HUES48 (cell line): ENCODE measurements around the gene DEAF1.

Experiments used
- H3K27ac ChIP-seq: one replicate; pipeline ENCODE4 v1.7.0; 2013; ENCODE audit warnings: low read depth, low read length, inconsistent platforms
- H3K27me3 ChIP-seq: 2 replicates; pipeline ENCODE4 v1.6.1; 2013; ENCODE audit warnings: mild to moderate bottlenecking, low read length; ENCODE audit not compliant: control insufficient read depth, insufficient read depth
- H3K36me3 ChIP-seq: 2 replicates; pipeline ENCODE4 v1.6.1; 2013; ENCODE audit warnings: low read length; ENCODE audit not compliant: control insufficient read depth, insufficient read depth
- H3K4me1 ChIP-seq: 2 replicates; pipeline ENCODE4 v1.6.1; 2013; ENCODE audit warnings: mild to moderate bottlenecking, low read length; ENCODE audit not compliant: control insufficient read depth, insufficient read depth
- H3K4me3 ChIP-seq: 2 replicates; pipeline ENCODE4 v1.5.1; 2013; ENCODE audit warnings: mild to moderate bottlenecking, low read depth, low read length
- H3K9ac ChIP-seq: 2 replicates; pipeline ENCODE4 v1.6.1; 2013; ENCODE audit warnings: mild to moderate bottlenecking, low read depth, low read length, moderate library complexity
- H3K9me3 ChIP-seq: 2 replicates; pipeline ENCODE4 v1.6.1; 2013; ENCODE audit warnings: low read length; ENCODE audit not compliant: control insufficient read depth, insufficient read depth

The DEAF1 gene

DNA sequence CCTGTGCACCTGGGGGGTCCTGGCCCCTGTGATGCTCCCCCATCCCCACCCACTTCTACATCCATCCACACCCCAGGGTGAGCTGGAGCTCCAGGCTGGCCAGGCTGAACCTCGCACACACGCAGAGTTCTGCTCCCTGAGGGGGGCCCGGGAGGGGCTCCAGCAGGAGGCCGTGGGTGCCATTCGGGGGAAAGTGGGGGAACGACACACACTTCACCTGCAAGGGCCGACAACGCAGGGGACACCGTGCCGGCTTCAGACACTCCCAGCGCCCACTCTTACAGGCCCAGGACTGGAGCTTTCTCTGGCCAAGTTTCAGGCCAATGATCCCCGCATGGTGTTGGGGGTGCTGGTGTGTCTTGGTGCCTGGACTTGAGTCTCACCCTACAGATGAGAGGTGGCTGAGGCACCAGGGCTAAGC is 32.3 kb upstream of the DEAF1 start:
- no peaks in the 10 kb centered on the region for H3K9me3 ChIP-seq
- H3K4me1 ChIP-seq: peaks cover 5% of the 10 kb centered on the region; the same call in 1 of the 2 replicates
- no peaks in the 10 kb centered on the region for H3K27me3 ChIP-seq
- no peaks in the 10 kb centered on the region for H3K36me3 ChIP-seq
- H3K4me3 ChIP-seq: no peak overlapping the region
- no peak overlapping the region for H3K9ac ChIP-seq
- no peak overlapping the region for H3K27ac ChIP-seq

DNA sequence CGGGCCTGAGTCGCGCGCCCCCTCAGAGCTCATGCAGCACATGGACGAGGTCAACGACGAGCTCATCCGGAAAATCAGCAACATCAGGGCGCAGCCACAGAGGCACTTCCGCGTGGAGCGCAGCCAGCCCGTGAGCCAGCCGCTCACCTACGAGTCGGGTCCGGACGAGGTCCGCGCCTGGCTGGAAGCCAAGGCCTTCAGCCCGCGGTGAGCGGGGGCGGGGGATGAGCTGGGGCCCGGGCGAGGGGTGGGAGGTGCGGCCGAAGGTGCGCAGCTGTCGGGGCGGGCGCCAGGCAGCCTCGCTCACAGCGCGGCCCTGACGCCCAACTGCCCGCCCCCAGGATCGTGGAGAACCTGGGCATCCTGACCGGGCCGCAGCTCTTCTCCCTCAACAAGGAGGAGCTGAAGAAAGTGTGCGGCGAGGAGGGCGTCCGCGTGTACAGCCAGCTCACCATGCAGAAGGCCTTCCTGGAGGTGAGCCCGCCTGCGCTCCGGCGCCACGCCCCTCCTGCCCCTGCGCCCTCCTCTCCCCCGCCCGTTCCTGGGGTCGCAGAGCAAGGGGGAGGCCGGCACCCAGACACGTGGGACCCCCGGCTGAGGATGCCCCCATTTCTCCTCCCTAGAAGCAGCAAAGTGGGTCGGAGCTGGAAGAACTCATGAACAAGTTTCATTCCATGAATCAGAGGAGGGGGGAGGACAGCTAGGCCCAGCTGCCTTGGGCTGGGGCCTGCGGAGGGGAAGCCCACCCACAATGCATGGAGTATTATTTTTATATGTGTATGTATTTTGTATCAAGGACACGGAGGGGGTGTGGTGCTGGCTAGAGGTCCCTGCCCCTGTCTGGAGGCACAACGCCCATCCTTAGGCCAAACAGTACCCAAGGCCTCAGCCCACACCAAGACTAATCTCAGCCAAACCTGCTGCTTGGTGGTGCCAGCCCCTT is 31.5 kb upstream of the DEAF1 start:
- H3K27me3 ChIP-seq: no peaks in the 10 kb centered on the region
- peaks cover 5% of the 10 kb centered on the region; the same call in 1 of the 2 replicates for H3K4me1 ChIP-seq
- no peaks in the 10 kb centered on the region for H3K36me3 ChIP-seq
- H3K9me3 ChIP-seq: no peaks in the 10 kb centered on the region
- H3K27ac ChIP-seq: no peak overlapping the region
- 0 out of 2 replicates have a peak overlapping the region, but pooled peaks have one; percentile 51 for H3K9ac ChIP-seq
- peak overlapping the region; percentile 59 for H3K4me3 ChIP-seq

DNA sequence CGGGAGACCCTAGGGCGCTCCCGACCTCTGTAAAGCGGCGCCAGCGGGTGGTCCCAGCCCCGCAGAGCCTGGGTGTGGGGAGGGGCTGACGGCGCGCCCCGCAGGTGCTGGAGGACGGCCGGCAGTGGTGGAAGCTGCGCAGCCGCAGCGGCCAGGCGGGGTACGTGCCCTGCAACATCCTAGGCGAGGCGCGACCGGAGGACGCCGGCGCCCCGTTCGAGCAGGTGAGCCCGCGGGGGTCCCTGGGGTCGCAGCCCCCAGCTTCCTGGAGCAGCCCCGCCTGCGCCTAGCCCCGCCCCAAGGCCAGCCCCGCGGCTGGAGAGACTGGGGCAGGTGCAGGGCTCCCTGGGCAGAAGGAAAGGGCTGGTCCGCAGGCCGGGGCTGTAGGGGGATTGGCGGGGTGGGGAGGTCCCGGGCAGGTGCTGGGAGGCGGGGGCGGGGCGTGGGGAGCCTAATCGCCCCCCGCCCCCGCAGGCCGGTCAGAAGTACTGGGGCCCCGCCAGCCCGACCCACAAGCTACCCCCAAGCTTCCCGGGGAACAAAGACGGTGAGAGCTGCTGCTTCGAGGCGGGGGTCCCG is 30.7 kb upstream of the DEAF1 start:
- H3K4me1 ChIP-seq: peaks cover 5% of the 10 kb centered on the region; the same call in 1 of the 2 replicates
- no peaks in the 10 kb centered on the region for H3K9me3 ChIP-seq
- H3K9ac ChIP-seq: no peak overlapping the region
- H3K4me3 ChIP-seq: peak overlapping the region; percentile 59
- no peaks in the 10 kb centered on the region for H3K27me3 ChIP-seq
- no peaks in the 10 kb centered on the region for H3K36me3 ChIP-seq
- no peak overlapping the region for H3K27ac ChIP-seq

DNA sequence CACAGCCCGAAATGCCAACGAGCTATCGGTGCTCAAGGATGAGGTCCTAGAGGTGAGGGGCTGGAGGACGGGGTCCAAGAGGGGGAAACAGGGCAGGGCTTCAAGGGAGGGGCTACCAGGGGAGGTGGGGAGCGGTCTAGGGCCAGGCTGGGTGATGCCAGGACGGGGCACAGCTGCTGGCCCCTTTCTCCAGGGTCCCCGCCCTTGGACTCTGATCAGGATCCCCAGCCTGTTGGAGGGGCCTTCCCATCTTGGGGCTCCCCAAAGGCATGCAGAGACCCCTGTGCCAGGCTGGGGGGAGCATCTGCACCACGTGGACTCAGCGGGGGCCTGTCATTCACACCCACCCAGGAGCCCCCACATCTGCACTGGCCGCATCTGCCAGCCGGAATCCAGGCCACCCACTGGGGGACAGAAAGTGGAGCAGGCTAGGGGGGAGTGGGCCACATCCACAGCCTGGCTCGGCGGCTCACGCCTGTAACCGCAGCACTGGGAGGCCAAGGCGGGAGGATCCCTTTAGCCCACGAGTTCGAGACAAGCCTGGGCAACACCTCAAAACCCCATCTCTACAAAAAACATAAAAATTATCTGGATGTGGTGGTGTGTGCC is 29.9 kb upstream of the DEAF1 start:
- Histone ChIP-seq H3K4me1 (peaks cover 9% of the 10 kb centered on the region; the same call in 1 of the 2 replicates), H3K27ac (no peak overlapping the region), H3K36me3 (no peaks in the 10 kb centered on the region), H3K4me3 (no peak overlapping the region), H3K9me3 (no peaks in the 10 kb centered on the region), H3K9ac (no peak overlapping the region), H3K27me3 (no peaks in the 10 kb centered on the region)

DNA sequence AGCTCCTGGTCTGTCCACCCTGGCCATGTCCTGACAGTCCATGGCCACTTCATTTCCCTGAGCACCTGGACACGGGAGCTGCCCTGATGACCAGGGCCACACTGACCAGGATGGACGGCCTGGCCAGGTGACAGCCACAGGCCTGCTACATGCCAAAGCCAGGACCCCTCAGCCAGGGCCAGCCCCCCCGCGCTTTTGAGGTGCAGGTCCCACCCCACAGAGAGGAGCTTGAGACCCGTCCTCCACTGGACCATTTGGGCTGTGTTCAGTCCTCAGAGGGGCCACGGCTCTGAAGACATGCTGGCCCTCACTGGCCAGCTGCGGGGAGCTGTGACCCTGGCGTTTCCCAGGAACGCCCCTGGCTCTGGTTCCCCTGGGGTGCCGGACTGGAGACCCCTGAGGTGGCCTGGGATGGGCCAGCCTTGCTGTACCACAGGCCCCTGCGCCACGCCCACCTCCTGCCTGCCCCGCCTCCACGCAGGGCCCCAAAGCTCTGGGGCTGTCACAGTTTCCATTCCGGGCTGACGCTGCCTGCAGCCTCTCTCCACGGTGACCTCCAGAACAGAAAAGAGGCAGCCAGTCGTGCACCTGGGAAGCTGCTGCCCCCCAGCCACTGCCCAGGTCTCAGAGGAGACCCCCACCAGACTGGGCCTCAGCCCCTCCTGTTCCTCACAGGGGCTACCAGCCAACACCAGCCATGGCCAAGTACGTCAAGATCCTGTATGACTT is 29.2 kb upstream of the DEAF1 start:
- H3K4me1 ChIP-seq: peaks cover 9% of the 10 kb centered on the region; the same call in 1 of the 2 replicates

DNA sequence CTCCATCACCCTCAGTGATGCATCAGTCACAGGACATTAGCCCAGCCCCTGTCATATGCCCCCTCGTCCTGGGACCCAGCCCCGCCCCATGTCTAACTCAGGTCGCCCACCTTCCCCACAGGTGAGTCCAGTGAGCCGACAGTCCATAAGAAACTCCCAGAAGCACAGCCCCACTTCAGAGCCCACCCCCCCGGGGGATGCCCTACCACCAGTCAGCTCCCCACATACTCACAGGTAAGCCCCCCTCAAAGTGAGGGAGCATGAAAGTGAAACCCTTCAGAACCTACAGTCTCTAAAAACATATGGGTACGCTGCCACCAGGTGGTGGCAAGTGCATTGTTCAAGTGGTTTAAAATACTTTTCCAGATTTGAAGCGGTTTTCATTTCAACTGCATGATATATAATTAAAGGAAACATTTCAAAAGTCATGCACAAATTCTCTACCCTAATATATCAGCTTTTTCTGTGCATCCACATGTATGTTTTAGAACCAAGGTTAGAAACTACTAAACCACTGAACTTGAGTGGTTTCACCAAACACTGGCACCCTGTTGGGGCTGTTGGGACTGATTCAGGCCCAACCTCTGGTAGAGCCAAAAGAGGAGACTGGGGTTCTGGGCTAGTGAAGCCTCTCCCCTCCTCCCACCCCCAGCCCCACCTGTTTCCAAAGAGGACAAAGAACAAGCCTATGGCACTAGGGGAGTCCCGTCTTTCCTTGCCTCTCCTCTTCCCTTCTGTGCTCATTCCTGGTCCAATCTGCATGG is 28.3 kb upstream of the DEAF1 start:
- Histone ChIP-seq H3K9ac (no peak overlapping the region), H3K36me3 (no peaks in the 10 kb centered on the region), H3K4me3 (no peak overlapping the region), H3K27me3 (no peaks in the 10 kb centered on the region; the same call in 1 of the 2 replicates), H3K27ac (no peak overlapping the region), H3K9me3 (no peaks in the 10 kb centered on the region), H3K4me1 (peaks cover 9% of the 10 kb centered on the region; the same call in 1 of the 2 replicates)

More for the DNA sequence above, 29.2 kb upstream of the DEAF1 start:
- Histone ChIP-seq H3K27me3 (no peaks in the 10 kb centered on the region; the same call in 1 of the 2 replicates), H3K36me3 (no peaks in the 10 kb centered on the region), H3K9me3 (no peaks in the 10 kb centered on the region), H3K27ac (no peak overlapping the region), H3K4me3 (no peak overlapping the region), H3K9ac (no peak overlapping the region)

DNA sequence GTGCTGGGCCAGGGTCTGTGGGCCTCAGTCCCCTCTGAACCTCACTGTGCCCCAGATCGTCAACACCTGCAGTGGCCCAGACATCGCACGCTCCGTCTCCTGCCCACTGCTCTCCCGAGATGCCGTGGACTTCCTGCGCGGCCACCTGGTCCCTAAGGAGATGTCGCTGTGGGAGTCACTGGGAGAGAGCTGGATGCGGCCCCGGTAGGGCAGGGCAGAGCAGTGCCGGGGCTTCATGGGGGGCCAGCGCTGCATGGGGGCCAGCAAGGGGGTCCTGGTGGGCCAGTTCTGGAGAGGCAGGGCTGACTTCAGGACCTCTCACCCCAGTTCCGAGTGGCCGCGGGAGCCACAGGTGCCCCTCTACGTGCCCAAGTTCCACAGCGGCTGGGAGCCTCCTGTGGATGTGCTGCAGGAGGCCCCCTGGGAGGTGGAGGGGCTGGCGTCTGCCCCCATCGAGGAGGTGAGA is 27.4 kb upstream of the DEAF1 start:
- Histone ChIP-seq H3K9me3 (no peaks in the 10 kb centered on the region), H3K27ac (no peak overlapping the region), H3K27me3 (no peaks in the 10 kb centered on the region; the same call in 1 of the 2 replicates), H3K4me3 (no peak overlapping the region), H3K9ac (no peak overlapping the region), H3K36me3 (no peaks in the 10 kb centered on the region), H3K4me1 (peaks cover 4% of the 10 kb centered on the region; the same call in 1 of the 2 replicates)

DNA sequence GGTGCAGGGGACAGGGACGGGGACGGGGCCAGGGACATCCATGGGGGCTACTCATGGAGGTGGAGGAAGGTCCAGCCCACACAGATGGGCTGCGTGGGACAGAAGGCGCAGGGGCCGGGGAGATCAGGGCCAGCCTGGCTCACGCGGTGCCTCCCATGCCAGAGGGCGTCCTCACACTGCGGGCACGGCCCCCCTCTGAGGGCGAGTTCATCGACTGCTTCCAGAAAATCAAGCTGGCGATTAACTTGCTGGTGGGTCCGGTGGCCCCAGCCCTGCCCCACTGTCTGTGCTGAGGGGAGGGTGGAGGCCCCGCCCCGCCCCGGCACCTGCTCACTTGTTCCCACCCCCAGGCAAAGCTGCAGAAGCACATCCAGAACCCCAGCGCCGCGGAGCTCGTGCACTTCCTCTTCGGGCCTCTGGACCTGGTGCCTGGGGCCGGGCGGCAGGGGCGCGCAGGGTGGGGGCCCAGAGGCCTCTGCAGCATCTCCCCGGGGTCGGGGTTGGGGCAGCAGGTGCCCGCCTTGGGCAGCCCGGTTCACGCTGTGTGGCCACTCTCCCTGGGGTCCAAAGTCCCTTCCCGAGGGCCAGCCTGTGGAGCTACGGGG is 26.8 kb upstream of the DEAF1 start:
- Histone ChIP-seq H3K27me3 (no peaks in the 10 kb centered on the region; the same call in 1 of the 2 replicates), H3K4me1 (peaks cover 4% of the 10 kb centered on the region; the same call in 1 of the 2 replicates), H3K27ac (no peak overlapping the region), H3K9me3 (no peaks in the 10 kb centered on the region), H3K9ac (no peak overlapping the region), H3K36me3 (no peaks in the 10 kb centered on the region), H3K4me3 (no peak overlapping the region)

DNA sequence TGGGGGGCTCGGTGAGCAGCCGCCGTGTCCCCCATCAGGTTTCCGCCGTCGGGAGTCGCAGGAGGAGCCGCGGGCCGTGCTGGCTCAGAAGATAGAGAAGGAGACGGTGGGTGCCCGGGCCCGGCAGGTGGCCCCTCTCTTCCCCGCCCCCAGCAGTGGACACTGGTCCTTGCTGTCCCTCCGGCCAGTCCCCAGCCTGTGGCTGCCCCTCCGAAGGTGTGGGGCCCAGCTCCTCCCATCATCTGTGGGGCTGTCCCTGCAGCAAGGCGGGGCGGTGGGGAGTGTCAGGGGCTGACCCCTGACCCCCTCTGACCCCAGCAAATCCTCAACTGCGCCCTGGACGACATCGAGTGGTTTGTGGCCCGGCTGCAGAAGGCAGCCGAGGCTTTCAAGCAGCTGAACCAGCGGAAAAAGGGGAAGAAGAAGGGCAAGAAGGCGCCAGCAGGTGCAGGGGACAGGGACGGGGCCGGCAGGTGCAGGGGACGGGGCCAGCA is 26.3 kb upstream of the DEAF1 start:
- Histone ChIP-seq H3K27ac (no peak overlapping the region), H3K9ac (no peak overlapping the region), H3K27me3 (no peaks in the 10 kb centered on the region; the same call in 1 of the 2 replicates), H3K4me3 (no peak overlapping the region; the same call in 1 of the 2 replicates), H3K36me3 (no peaks in the 10 kb centered on the region), H3K9me3 (no peaks in the 10 kb centered on the region), H3K4me1 (peaks cover 4% of the 10 kb centered on the region; the same call in 1 of the 2 replicates)
